Panc1 (cell line): ENCODE measurements around the gene SYAP1. TPM values are rescaled to one million over a fixed set of nuclear protein-coding genes. Genes with fewer than 3 reads are reported as not detected.
A peak's percentile ranks its signal among the peaks of the same experiment; 100 is the strongest.

Experiments used
- ATAC-seq: fragments of 200-7000 bp; cut with Tn5 transposase; 2 replicates; pipeline ENCODE4 v1.9.1; 2020; ENCODE audit warnings: mild to moderate bottlenecking, moderate library complexity
- BruUV-seq: library from RNA; stranded (reverse); fragments of 400-500 nt; replicated peaks from 2 replicates; lab custom pipeline; 2021; lab: Mats Ljungman, UMichigan
- CTCF ChIA-PET: fragments of 300-600 bp; sonication (Branson Sonifier 250); formaldehyde crosslinking; loops from one replicate; lab custom pipeline; 2022; ENCODE audit warnings: antibody characterized with exemption; lab: Charles Lee
- POLR2A ChIA-PET: fragments of 300-600 bp; sonication (Branson Sonifier 250); formaldehyde crosslinking; loops from one replicate; lab custom pipeline; 2022; ENCODE audit warnings: antibody characterized with exemption; lab: Charles Lee
- DNase-seq: peaks from one replicate; pipeline ENCODE4 v3.0.0-alpha.2; 2010; ENCODE audit warnings: low read depth, low spot score
- H3K27ac ChIP-seq: 2 replicates; pipeline ENCODE4 v1.5.1; 2011; ENCODE audit warnings: mild to moderate bottlenecking, low read length, inconsistent platforms
- H3K27me3 ChIP-seq: fragments of 200-500 bp; sonication (Bioruptor generic); 2 replicates; pipeline ENCODE4 v1.6.0; 2014; ENCODE audit warnings: low read length, inconsistent platforms; ENCODE audit not compliant: control insufficient read depth, insufficient read depth
- H3K36me3 ChIP-seq: fragments of 200-500 bp; sonication (Bioruptor generic); 2 replicates; pipeline ENCODE4 v1.5.1; 2014; ENCODE audit warnings: inconsistent platforms, mild to moderate bottlenecking, low read length, moderate library complexity; ENCODE audit not compliant: control insufficient read depth, insufficient read depth
- H3K4me1 ChIP-seq: 2 replicates; pipeline ENCODE4 v1.5.1; 2011; ENCODE audit warnings: inconsistent platforms, mild to moderate bottlenecking, low read length, moderate library complexity; ENCODE audit not compliant: control insufficient read depth, insufficient read depth
- H3K4me3 ChIP-seq, 2 experiments: 2 replicates each; pipeline ENCODE4 v1.5.1; 2011 to 2012; ENCODE audit warnings: low read depth in 2 of 2, low read length in 2 of 2, mild to moderate bottlenecking in 2 of 2, inconsistent platforms in 1 of 2, moderate library complexity in 1 of 2
- H3K9me3 ChIP-seq: fragments of 200-500 bp; sonication (Bioruptor generic); 2 replicates; pipeline ENCODE4 v1.5.1; 2014; ENCODE audit warnings: low read depth, mild to moderate bottlenecking, inconsistent platforms, low read length, moderate library complexity; ENCODE audit not compliant: control insufficient read depth, insufficient read depth
- POLR2AphosphoS5 ChIP-seq: IDR thresholded peaks from 2 replicates; pipeline ENCODE4 v1.6.1; 2012; ENCODE audit warnings: mild to moderate bottlenecking, low read depth, low read length, moderate library complexity
- SIN3A ChIP-seq: IDR thresholded peaks from 2 replicates; pipeline ENCODE4 v1.6.1; 2012; ENCODE audit warnings: low read depth, mild to moderate bottlenecking, low read length, moderate library complexity, borderline replicate concordance; ENCODE audit not compliant: insufficient read depth
- TCF7L2 ChIP-seq: IDR thresholded peaks from 2 replicates; pipeline ENCODE4 v1.6.1; 2011; ENCODE audit warnings: mild to moderate bottlenecking, low read depth, low read length, inconsistent platforms
- in situ Hi-C: cut with HindIII; loops from 2 replicates; pipeline ENCODE4 v1.10.0; 2016; ENCODE audit warnings: low sequenced_read_pairs, low pct_unique_long_range_greater_than_20kb
- intact Hi-C: fragments of 100-400 bp; cut with micrococcal nuclease; formaldehyde crosslinking; loops from one replicate; pipeline ENCODE4 v1.10.0; 2022; ENCODE audit not compliant: unreplicated experiment
- total RNA-seq: library from RNA; stranded (reverse); gene quantifications from one replicate; pipeline ENCODE4 v1.2.1, GENCODE V29; 2021; ENCODE audit not compliant: unreplicated experiment
- TF ChIP-seq, protein P1 (sequence below), 2 experiments: IDR thresholded peaks; 2 replicates each; pipeline ENCODE4 v1.6.1; 2011 to 2012; ENCODE audit warnings: low read depth in 2 of 2, control low read depth in 1 of 2, low read length in 1 of 2, mild to moderate bottlenecking in 1 of 2, moderate library complexity in 1 of 2; ENCODE audit not compliant: insufficient read depth in 1 of 2
- TF ChIP-seq, protein P2 (sequence below): fragments of 450-650 bp; IDR thresholded peaks from 2 replicates; pipeline ENCODE4 v1.5.1; 2017; ENCODE audit warnings: mild to moderate bottlenecking

The SYAP1 gene
- total RNA-seq, 1 experiment from 2014 or later, result 23.4 TPM

DNA sequence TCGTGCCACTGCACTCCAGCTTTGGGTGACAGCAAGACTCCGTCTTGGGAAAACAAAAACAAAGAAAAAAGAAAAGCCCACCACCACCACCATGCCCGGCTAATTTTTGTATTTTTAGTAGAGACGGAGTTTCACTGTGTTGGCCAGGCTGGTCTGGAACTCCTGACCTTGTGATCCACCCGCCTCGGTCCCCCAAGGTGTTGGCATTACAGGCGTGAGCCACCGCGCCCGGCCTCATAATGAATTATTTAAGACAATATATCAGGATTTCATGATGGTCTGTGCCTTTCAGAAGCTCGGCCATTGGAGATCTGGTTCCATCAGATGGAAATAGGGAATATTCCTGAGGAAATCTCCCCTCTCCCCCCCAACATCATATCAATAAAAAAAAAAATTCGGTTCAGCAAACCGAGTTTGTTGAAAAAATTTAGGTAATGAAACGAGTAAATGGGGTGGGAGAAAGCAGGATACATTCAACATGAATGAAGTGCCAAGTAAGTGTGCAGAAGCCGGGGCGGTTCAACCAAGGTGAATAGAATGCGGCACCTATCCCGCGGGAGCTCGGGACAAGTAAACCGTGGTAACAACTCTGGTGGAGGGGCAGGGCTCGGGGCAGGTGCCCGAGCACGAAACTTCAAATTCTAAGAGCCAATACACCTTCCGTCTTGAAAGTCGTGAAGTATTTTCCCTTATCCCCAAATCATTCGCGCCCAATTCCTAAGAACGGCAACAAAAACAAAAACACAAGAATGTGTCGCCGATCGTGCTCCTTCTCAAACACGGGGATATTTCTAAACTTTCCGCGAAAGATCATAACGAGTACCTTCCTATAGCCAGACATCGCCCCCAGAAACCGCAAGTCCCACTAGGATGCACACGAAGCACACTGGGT lies 66.1 kb downstream of the SYAP1 start:
- no peak for DNase-seq
- no peak for ATAC-seq
- Histone ChIP-seq H3K27ac (0 out of 2 replicates have a peak overlapping the region, but pooled peaks have one; percentile 29), H3K9me3 (no peaks in the 10 kb centered on the region), H3K27me3 (no peaks in the 10 kb centered on the region), H3K4me3 (peak overlapping the region; percentile 60 to 71), H3K4me1 (no peaks in the 10 kb centered on the region), H3K36me3 (no peaks in the 10 kb centered on the region)
- CTCF ChIA-PET, result interaction anchor here (0.7 kb wide), 1 partner anchor 1008 kb away, joined by 3 read pairs; no protein-coding TSS in a partner anchor
- TF ChIP-seq TCF7L2 (no peak), POLR2AphosphoS5 (no peak), SIN3A (no peak)
- TF ChIP-seq, protein P1, sequence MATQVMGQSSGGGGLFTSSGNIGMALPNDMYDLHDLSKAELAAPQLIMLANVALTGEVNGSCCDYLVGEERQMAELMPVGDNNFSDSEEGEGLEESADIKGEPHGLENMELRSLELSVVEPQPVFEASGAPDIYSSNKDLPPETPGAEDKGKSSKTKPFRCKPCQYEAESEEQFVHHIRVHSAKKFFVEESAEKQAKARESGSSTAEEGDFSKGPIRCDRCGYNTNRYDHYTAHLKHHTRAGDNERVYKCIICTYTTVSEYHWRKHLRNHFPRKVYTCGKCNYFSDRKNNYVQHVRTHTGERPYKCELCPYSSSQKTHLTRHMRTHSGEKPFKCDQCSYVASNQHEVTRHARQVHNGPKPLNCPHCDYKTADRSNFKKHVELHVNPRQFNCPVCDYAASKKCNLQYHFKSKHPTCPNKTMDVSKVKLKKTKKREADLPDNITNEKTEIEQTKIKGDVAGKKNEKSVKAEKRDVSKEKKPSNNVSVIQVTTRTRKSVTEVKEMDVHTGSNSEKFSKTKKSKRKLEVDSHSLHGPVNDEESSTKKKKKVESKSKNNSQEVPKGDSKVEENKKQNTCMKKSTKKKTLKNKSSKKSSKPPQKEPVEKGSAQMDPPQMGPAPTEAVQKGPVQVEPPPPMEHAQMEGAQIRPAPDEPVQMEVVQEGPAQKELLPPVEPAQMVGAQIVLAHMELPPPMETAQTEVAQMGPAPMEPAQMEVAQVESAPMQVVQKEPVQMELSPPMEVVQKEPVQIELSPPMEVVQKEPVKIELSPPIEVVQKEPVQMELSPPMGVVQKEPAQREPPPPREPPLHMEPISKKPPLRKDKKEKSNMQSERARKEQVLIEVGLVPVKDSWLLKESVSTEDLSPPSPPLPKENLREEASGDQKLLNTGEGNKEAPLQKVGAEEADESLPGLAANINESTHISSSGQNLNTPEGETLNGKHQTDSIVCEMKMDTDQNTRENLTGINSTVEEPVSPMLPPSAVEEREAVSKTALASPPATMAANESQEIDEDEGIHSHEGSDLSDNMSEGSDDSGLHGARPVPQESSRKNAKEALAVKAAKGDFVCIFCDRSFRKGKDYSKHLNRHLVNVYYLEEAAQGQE (IDR thresholded peaks at IDR 0.05; ENCODE audit: insufficient read depth in 1 of 2, low read depth in 2 of 2, low read length in 1 of 2), result no peak
- TF ChIP-seq, protein P2, sequence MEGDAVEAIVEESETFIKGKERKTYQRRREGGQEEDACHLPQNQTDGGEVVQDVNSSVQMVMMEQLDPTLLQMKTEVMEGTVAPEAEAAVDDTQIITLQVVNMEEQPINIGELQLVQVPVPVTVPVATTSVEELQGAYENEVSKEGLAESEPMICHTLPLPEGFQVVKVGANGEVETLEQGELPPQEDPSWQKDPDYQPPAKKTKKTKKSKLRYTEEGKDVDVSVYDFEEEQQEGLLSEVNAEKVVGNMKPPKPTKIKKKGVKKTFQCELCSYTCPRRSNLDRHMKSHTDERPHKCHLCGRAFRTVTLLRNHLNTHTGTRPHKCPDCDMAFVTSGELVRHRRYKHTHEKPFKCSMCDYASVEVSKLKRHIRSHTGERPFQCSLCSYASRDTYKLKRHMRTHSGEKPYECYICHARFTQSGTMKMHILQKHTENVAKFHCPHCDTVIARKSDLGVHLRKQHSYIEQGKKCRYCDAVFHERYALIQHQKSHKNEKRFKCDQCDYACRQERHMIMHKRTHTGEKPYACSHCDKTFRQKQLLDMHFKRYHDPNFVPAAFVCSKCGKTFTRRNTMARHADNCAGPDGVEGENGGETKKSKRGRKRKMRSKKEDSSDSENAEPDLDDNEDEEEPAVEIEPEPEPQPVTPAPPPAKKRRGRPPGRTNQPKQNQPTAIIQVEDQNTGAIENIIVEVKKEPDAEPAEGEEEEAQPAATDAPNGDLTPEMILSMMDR, result no peak
- POLR2A ChIA-PET, result interaction anchor here (0.7 kb wide), 1 partner anchor 38 kb away, joined by 4 read pairs; no protein-coding TSS in a partner anchor
- no TSS peak for BruUV-seq
- intact Hi-C loops, result no loop called here
- in situ Hi-C loops, result no loop called here

DNA sequence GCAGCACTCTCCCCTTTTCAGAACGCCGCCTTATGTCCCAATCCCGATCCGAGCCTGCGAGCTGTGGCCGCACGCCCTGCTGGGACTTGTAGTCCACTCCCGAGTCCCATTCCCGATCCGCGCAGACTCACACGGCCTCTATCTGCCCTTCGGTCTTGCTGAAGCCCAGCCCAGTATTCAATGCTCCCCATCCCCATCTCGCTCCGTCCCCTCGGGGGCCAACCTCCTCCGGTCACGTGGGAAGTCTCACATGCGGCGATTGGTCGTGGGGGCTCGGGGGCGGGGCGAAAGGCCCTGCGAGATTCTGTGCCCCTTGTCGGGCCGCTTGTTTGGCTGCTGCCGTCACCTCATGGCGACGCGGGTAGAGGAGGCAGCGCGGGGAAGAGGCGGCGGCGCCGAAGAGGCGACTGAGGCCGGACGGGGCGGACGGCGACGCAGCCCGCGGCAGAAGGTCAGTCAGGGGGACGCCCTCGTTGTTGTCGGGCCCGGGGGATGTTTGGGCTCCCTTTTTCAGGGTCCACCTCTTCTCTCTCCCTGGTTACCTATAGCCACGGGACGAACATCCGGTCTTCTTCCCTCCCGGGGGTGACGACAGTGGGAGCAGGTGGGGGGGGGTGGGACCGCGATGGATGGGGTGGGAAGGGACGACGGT lies 66.9 kb downstream of the SYAP1 start, which contains the start of gene TXLNG:
TXLNG (plus strand) TSS at position 328 of the 652 bp plus-strand sequence; CDS start at position 350, 22 bp downstream.
- CTCF ChIA-PET, result interaction anchor here (0.7 kb wide), 1 partner anchor 1008 kb away, joined by 3 read pairs; no protein-coding TSS in a partner anchor
- no TSS peak for BruUV-seq

More for the DNA sequence above, 66.9 kb downstream of the SYAP1 start, which contains the start of gene TXLNG:
- Histone ChIP-seq H3K27ac (peak within 1 kb of the TSS; percentile 29; the same call in 1 of the 2 replicates), H3K27me3 (no peaks in the 10 kb centered on the region), H3K36me3 (no peaks in the 10 kb centered on the region; the same call in 1 of the 2 replicates), H3K4me1 (no peaks in the 10 kb centered on the region), H3K4me3 (peak within 1 kb of the TSS; percentile 60 to 71), H3K9me3 (no peaks in the 10 kb centered on the region)
- POLR2A ChIA-PET, result no interaction called here
- TF ChIP-seq POLR2AphosphoS5 (peak; percentile 67), SIN3A (0 out of 2 replicates have a peak, but pooled peaks have one; percentile 19), TCF7L2 (0 out of 2 replicates have a peak, but pooled peaks have one; percentile 19)
- TF ChIP-seq, protein P1 (IDR thresholded peaks at IDR 0.05; ENCODE audit: insufficient read depth in 1 of 2, low read depth in 2 of 2, low read length in 1 of 2), result no peak
- TF ChIP-seq, protein P2, result no peak
- DNase-seq (peak; percentile 84), ATAC-seq (peak; percentile 99)
- in situ Hi-C loops, result no loop called here
- intact Hi-C loops, result no loop called here
